HG03095 (cell line): Measurements from ENCODE around the gene OR10J1.
"Not testable (repeated sequence)": the region's sequence is repeated elsewhere in the genome, so short reads cannot be mapped to it uniquely, and the experiment has no call there.

ENCODE experiments used
- ATAC-seq: cut with Tn5 transposase; IDR thresholded peaks from one replicate; pipeline ENCODE4 v1.9.1; 2021; ENCODE audit warnings: moderate library complexity; ENCODE audit not compliant: unreplicated experiment

The OR10J1 gene, protein sequence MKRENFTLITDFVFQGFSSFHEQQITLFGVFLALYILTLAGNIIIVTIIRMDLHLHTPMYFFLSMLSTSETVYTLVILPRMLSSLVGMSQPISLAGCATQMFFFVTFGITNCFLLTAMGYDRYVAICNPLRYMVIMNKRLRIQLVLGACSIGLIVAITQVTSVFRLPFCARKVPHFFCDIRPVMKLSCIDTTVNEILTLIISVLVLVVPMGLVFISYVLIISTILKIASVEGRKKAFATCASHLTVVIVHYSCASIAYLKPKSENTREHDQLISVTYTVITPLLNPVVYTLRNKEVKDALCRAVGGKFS

DNA sequence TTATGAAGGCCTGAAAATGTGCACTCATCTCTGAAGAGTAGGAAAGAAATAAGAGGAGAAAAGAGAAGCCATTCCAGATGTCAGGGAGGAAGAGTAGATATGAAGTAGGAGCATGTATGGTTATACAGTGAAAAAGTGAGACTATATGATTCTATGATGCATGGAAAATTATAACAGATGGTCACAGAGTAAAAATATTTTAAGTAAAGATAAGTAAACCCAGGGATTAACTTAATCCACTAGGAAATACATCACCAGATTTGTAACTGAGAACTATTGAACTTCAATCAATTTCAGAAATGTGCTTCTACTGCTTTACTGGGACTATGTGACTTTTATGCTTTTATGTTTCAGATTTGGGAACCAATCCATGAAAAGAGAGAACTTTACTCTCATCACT lies at the start of gene OR10J1:
OR10J1 (plus strand) TSS at position 301 of the 400 bp plus-strand sequence; CDS start at position 371, 70 bp downstream.
- no peak for ATAC-seq

DNA sequence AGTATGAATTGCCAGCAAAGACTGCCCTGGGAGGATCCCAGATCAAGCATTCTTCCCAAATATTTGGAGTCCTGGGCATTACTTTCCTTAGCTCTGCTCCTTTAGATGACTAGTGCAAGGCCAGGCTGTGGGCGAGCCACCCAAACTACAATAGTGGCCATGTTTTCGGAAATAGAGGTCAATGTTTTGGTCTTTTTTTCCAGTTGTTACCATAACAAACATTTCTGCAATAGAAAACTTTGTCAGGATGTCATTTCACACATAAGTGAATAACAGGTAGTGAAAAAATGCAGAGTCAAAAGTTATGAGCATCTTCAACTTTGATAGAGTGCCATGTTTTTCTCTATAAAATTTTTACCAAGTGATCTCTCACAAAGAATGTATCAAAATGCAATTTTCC lies 32.7 kb upstream of the OR10J1 start:
- ATAC-seq: no peak

DNA sequence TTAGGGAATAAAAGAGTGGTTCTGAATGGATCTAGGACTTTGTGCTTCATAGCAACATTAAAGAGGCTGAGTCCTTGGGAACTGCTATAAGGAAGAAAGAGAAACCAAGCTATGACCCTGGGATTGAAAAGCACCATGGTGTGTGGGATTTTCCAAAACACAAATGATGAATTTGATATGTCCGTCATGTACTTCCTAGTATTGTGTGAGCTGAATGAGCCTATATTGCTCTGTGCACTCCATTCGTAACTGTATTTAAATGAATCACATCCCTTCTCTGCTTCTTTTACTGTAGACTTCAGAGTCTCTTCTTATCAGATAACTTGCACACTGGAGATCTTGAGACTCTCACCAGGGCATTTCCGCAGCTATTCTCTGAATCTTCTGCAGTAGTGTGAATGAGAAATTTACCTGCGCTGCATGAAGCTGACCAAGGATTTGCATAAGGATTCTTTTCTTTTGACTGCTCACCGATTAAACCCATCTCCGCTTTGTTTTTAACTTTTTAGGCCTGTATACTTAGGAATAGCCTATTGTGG lies 30.6 kb upstream of the OR10J1 start:
- no peak for ATAC-seq

DNA sequence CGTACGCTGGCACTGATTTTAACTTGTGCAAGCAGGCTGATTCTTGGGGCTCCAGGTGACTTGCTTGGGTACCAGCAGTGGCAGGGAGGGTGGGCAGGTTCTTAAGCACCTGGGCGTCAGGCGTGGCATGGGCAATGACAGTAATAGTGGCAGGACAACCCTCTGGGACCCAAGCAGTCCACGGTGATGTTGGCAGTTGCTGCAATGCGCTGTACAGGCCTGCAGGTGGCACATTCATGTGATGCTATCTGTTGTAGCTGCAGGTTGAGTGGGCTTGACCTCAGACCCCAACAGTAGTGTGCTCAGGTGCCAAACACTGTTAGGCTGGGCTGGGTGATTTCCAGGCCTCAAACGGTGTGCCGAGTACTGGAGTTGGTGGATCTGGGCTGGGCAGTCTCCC lies 17.7 kb upstream of the OR10J1 start:
- no peak for ATAC-seq

DNA sequence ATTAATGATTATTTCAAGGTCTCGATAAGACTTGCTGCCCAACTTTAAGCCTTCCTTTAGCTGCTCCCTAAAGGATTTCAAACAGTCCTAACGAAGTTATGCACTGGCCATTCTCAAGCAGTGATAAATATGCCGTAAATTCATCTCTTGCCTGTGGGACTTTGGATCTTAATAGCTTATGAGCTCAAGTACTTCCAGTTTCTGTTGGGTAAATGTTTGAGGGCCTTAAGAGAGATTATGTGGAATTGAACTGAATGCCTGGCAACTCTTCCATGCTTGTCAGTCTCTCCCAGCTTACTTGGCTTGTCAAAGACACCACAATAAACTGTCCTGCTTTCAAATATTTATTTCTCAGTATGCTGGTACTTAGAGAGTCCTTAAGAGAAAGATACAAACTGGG lies 11.0 kb upstream of the OR10J1 start:
- ATAC-seq: no peak

DNA sequence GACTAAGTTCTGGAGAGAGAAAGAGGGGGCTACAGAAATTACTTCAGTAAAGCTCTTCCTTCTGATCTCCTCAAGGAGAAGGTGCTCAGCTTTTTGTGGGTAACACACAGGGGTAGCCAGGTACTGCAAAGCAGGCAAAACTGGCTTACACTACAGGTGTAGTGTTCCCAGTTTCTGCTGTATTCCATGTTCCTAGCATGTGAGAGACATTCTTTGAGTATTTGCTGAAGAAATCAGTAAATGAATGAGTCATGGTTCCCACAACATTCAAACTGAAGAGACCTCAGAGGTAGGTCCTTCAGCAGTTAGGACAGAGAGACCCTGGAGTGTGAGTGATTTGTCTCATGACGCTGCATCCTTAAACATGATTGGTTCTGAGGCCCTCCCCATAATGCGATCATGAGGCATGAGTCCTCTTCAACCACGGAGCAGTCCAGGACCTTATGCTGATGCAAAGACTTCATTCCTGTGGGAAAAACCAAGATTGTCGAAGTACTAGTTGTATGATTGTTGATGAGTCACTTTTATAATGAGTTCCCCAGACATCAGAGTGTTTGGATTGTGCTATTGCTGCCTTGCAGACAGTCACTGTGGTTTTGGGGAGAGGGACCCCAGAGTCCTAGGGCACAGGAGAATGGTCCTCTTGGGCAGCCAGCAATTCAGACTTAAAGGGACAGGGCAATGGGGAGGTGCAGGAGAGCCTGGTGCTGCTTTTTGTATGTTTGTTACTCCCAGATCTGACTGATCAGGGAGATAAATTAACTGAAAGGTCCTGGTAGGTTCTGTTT lies 10.3 kb upstream of the OR10J1 start:
- no peak for ATAC-seq

DNA sequence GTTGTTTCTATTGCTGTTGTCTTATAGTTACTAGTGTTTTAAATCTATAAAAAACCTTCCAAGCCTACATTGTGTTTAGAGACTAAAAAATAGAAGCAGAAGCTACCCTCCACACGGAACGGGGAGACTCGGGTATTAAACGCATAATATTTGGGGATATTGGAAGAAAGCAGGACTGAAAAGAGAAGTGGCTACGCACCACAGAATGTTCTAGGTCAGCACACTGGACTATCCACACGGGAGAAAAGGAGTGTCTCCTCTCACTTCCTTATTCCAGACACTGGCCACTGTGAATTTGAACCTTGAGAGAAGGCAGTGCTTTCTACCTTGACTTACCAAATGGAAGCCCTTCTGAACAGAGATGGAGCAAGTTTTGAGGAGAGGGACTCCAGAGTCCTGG lies 8.5 kb upstream of the OR10J1 start:
- no peak for ATAC-seq

DNA sequence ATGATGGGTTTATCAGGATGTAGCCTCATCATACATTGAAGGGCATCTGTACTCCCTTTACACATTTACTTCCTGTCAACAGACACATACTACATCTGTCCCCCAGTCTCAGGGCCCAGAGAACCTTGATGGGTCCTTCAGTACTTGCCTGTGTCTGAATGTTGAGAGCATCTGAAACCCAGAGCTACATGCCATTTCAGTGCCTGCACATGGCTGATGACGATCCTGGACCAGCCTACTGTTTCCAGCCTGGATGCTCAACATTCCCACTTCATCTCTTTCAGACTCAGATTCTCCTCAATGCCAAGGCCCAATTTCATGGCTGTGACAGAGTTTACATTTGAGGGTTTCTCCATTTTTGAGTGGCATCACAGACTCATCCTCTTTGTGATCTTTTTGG lies 7.6 kb upstream of the OR10J1 start, which contains the start of gene OR10J4:
OR10J4 (plus strand) TSS at position 301 of the 400 bp plus-strand sequence.
- no peak for ATAC-seq

DNA sequence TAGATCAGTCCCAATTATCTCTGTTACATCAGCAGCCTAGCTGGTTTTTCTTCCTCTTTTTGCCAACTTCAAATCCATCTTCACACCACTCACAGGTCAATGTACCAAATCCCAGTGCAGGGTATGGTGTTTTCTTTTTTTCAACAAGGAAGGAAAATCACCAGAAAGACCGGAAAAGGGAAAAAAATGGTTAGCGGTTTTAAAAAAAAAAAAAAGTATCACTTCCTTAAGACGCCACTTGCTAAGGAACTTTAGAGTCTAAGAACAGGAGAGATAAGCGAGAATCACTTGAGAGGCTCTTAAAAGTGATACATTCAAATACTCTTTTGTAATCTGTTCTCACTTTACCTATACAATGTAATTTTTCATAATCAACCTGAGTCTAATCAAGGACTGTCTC lies 3.1 kb upstream of the OR10J1 start:
- no peak for ATAC-seq

DNA sequence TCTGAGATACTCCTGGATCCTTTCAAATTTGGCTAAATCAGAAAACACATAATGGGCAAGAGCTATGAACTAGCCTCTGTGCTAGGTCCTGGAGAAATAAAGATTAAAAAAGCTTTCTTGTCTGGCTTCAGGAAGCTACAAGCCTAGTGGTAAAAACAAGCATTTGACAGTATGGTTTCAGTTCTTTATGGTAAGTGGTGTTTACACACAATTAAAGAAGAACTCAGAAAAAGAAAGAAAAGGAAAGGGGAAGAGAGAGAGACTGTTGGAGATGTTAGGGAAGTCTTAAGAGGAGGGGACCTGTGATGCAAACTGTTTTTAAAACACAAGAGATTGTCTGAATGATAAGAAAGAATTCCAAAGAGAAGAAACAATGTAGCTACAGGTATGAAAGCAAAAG lies 1.8 kb downstream of the OR10J1 start:
- ATAC-seq: no peak

DNA sequence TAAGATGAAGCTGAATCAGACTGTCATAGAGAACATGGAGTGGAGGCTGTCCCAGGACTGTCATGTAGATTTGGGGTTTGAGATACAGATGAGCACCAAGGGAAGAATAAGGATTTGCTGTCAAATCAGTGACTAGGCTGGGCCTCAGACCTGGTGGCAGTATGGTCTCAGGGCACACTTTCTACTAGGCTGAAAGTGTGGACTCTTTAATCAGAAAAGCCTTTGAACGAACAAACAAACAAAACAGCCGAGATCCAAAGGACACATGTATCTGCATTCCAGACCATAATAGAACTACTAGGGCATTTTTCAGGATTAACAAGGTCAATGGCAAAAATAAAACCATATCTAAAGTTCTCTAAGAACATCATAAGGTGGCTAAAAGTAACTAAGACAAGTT lies 2.9 kb downstream of the OR10J1 start:
- no peak for ATAC-seq

DNA sequence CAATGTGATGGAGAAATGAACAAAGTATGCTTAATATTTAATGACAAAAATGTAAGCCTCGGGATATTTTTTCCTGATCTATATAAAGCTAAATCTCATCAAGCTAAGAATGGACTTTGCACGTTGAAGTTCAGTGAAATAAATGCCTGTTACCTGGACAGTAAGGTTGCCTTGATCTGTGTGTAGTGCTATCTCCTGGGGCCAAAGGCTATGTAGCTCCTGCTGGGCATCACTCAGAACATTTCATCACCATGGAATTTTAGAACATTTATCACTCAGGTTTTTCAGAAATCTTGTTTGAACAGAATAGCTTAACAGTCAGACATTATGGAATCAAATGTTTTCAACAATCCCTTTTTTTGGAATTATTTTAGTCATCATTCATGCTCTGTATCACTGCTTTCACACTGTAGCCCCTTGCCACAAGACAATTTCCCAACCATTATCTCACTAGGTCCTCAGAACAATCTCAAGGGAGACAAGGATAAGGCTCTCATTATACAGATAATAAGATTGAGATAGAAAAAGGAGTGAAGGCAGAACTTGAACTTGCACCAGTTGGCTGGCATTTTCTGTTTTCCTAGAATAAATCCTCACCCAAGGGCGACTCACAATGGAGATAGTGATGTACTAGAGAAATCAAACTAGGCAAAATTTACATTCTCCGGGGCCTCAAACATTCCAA lies 3.7 kb downstream of the OR10J1 start:
- ATAC-seq: no peak

DNA sequence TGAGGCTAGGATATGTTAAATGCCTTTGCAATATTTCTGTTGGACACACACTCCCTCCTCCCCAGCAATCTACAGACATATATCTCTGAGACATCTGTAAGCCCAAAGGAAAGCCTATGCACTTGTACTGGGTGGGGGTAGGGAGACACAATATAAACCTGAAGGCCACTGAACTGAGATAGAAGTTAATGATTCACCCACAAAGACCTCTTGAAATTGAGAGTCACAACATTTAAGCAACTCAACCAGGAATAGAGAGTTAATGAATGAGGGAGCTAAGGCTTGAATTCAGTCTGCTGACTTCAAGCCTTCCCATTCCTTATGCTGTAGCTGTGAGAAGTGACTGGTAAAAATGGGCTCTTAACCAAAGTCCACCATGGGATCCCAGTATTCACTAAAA lies 5.0 kb downstream of the OR10J1 start:
- ATAC-seq: no peak

DNA sequence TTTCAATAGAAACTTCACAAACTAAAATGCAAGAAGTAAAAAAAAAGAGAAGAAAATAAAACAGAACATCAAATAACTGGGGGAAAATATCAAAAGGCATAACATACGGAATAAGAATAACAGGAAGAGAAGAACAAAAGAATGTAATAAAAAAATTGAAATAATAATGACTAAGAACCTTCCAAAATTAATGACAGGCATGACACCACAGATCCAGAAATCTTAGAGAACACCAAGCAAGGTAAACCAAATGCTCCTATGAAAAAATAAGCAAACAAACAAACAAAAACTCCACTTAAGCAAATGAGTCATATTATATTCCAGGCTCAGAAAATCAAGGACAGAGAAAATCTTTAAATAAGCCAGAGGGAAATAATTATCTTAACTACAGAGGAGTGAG lies 8.7 kb downstream of the OR10J1 start:
- no peak for ATAC-seq

DNA sequence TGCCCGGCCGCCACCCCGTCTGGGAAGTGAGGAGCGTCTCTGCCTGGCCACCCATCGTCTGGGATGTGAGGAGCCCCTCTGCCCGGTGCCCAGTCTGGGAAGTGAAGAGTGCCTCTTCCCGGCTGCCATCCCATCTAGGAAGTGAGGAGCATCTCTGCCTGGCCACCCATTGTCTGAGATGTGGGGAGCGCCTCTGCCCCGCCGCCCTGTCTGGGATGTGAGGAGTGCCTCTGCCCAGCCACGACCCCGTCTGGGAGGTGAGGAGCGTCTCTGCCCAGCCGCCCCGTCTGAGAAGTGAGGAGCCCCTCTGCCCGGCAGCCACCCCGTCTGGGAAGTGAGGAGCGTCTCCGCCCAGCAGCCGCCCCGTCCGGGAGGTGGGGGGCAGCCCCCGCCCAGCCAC lies 10.1 kb downstream of the OR10J1 start:
- ATAC-seq: not testable (repeated sequence)

DNA sequence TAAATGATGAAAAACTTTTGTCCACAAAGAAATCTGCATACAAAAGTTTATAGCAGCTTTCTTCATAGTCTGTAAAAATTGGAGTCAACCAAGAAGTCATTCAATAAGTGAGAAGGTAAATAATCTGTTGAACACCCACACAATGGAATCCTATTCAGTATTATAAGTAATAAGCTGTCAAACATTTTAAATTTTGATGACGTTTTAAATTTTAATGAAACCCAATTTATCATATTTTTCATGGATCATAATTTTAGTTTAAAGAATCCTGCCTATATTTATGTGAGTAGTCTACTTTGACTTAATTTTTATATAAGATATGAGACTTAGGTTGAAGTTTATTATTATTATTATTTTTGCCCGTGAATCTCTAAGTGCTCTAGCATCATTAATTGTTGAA lies 20.0 kb downstream of the OR10J1 start:
- no peak for ATAC-seq

DNA sequence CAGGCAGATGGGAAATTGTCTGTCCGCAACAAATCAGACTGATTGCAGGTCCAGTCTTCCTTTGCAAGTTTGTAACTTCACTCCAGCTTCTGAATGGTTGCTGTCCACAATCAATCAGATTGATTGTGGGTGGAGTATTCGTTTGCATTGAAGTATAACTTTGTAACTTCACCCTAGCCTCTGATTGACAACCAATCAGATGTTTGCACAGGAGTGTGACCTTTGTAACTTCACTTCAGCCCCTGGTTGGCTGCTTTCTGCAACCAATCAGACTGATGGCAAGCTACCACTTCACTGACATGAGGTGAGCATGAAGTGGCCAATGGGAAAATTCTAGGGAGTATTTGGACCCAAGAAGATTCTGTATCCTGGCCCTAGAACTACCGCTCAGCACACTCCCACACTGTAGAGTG lies 25.7 kb downstream of the OR10J1 start:
- ATAC-seq: no peak

DNA sequence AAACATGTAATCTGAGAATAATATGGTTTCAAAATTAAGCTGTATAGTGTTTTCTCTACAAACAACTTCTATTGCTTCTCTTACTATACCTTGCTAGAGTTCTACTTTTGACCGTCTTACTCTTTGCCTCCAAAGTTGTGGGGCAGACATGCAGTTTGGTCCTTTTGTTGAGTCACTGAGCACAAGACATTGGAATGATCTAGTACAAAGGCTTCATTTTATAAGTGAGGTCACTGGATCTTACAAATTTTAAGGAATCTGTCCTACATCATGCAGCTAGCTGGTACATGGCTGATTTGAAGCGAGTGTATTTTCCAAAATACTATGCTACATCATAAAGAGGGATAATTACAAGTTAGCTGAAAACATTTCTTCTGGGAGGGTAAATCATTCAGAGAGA lies 28.8 kb downstream of the OR10J1 start:
- ATAC-seq: no peak

DNA sequence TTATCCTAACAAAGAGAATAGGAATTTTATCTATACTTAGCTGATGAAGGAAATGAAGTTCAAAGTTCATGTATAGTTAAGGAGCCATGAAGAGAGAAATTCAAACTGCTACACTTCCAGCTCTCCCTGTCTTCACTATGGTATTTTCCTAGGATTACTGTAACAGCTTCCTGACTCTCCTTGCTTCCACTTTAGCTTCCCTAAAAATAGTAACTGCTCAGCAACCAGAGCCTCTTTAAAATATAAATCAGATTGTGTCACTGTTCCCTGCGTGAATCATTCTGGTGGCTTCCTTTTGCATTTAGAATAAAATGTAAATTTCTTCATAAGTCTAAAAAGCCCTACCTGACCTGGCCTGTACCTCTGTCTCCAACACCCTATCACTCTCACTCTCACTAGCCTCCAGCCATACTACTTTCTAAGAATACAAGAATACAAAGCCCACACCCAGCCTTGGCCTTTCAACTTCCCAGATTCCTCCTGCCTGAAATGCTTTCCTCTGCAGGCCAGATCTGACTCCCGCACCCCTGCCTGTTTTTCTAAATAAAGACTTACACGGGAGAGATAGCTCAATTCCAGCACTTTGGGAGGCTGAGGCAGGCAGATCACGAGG lies 30.5 kb downstream of the OR10J1 start:
- ATAC-seq: no peak

DNA sequence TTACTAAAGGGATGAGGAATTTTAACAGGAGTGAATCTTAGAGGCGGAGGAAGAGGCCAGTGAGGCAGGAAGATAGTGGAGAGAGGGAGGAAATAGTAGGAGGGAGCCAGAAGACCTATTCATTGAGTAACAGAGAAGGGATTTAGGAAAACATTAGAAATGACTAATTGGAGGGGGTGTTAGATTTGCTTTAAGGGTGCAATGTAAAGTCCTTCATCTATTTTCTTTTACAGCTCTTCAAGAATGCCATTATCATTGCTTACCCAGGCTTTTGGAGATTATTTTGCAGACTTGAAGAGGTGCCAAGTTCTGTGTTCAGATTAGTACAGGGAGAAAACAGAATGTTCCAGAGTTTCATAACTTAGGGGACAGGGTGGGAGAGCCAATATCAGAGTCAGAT lies 33.8 kb downstream of the OR10J1 start:
- ATAC-seq: no peak

DNA sequence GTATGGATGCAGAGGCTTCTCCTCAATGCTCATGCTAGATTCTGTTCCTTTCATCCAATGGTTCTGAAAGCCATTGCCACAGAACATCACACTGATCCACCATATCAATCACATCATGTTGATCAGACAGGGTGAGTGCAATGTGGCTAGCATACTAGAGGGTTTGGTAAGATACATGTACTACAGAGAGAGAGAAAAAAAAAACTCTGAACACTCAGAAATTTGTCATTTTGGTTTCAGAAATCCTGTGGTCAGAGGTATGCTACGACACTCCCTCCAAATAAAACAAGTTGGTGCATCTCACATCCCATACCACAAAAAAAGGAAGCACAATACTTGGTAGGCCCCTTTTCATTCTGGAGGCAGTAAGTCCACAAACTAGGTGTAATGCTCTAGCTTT lies 35.4 kb downstream of the OR10J1 start:
- no peak for ATAC-seq
